ENCODE results near the gene BICDL1. TPM values are rescaled to one million over a fixed set of nuclear protein-coding genes. Genes with fewer than 3 reads are reported as not detected.

The BICDL1 gene
- total and polyA plus RNA-seq, 2 experiments from 2014 or later: 3.5 to 3.7 TPM

GRCh38 chr12:120079411-120080400 is 90.7 kb downstream of the BICDL1 start:
- H3K9me3 ChIP-seq (ENCODE audit: low read depth): no peaks in the 10 kb centered on the region
- no peaks in the 10 kb centered on the region for H3K4me1 ChIP-seq (ENCODE audit: low read depth)
- no peak for DNase-seq (ENCODE audit: low read depth in 1 of 2, low spot score in 1 of 2)
- TF ChIP-seq, protein P1, sequence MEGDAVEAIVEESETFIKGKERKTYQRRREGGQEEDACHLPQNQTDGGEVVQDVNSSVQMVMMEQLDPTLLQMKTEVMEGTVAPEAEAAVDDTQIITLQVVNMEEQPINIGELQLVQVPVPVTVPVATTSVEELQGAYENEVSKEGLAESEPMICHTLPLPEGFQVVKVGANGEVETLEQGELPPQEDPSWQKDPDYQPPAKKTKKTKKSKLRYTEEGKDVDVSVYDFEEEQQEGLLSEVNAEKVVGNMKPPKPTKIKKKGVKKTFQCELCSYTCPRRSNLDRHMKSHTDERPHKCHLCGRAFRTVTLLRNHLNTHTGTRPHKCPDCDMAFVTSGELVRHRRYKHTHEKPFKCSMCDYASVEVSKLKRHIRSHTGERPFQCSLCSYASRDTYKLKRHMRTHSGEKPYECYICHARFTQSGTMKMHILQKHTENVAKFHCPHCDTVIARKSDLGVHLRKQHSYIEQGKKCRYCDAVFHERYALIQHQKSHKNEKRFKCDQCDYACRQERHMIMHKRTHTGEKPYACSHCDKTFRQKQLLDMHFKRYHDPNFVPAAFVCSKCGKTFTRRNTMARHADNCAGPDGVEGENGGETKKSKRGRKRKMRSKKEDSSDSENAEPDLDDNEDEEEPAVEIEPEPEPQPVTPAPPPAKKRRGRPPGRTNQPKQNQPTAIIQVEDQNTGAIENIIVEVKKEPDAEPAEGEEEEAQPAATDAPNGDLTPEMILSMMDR (IDR thresholded peaks at IDR 0.05; ENCODE audit: low read depth, low read length): no peak
- H3K27me3 ChIP-seq: no peaks in the 10 kb centered on the region
- H3K36me3 ChIP-seq: no peaks in the 10 kb centered on the region
- no peak overlapping the region for H3K27ac ChIP-seq
- no peak overlapping the region for H3K4me3 ChIP-seq

GRCh38 chr12:120081641-120082040 is 92.6 kb downstream of the BICDL1 start:
- Histone ChIP-seq H3K27me3 (no peaks in the 10 kb centered on the region), H3K9me3 (ENCODE audit: low read depth) (no peaks in the 10 kb centered on the region), H3K36me3 (no peaks in the 10 kb centered on the region), H3K4me3 (no peak overlapping the region), H3K27ac (no peak overlapping the region), H3K4me1 (ENCODE audit: low read depth) (no peaks in the 10 kb centered on the region)
- no peak for DNase-seq (ENCODE audit: low read depth in 1 of 2, low spot score in 1 of 2)
- TF ChIP-seq, protein P1 (IDR thresholded peaks at IDR 0.05; ENCODE audit: low read depth, low read length): no peak

- H3K27me3 ChIP-seq: no peaks in the 10 kb centered on the region
- no peaks in the 10 kb centered on the region for H3K4me1 ChIP-seq (ENCODE audit: low read depth)
- H3K9me3 ChIP-seq (ENCODE audit: low read depth): no peaks in the 10 kb centered on the region
- H3K4me3 ChIP-seq: no peak overlapping the region
- H3K27ac ChIP-seq: no peak overlapping the region
- H3K36me3 ChIP-seq: no peaks in the 10 kb centered on the region
- TF ChIP-seq, protein P1 (IDR thresholded peaks at IDR 0.05; ENCODE audit: low read depth, low read length): no peak
- no peak for DNase-seq (ENCODE audit: low read depth in 1 of 2, low spot score in 1 of 2)
These were observed 97.0 kb downstream of the BICDL1 start for GRCh38 chr12:120085920-120086645.

DNA sequence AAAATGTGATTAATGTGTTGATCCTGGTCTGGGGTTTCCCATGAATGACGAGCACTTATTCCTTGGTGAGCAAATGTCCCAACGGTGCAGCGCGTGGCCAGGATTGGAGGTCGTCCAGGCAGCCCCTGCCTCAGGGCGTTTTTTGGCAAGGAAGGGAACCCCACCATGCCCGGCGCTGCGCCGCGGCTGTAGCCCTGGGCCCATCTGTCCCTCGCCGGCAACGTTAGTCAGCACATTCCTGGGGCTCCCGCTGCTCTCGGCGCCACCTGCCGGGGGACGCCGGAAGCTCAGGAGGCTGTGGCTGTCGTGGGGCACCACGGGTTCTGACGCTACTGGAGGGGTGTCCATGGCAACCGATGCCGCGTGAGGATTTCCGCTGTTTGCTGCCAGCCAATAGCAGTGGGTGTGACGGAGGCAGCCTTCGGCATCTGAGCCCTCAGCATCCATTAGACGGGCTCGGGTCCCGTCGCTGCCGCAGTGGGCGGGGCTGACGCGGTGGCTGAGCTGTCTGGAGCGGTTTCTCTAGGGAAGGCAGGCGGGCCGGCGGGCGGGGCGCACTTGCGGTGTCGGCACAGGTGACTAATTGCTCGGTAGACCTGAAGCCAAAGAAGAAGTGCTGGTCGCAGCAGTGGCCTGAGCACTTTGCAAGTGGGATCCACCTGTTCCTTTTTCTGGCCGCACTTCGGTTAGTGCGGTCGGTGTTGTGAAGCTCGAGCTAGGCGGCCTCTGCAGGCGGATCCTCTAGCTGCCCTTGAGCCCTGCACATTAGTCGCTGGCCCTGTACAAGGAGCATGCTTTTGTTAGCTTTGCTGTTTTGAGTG is 98.0 kb downstream of the BICDL1 start:
- Histone ChIP-seq H3K36me3 (no peaks in the 10 kb centered on the region), H3K27me3 (no peaks in the 10 kb centered on the region), H3K4me1 (ENCODE audit: low read depth) (no peaks in the 10 kb centered on the region), H3K4me3 (peak overlapping the region; percentile 34), H3K27ac (peak overlapping the region; percentile 80), H3K9me3 (ENCODE audit: low read depth) (no peaks in the 10 kb centered on the region)
- TF ChIP-seq, protein P1 (IDR thresholded peaks at IDR 0.05; ENCODE audit: low read depth, low read length): peak; percentile 98
- DNase-seq (ENCODE audit: low read depth in 1 of 2, low spot score in 1 of 2): peak; percentile 99

GRCh38 chr12:120089105-120089504 is 100.1 kb downstream of the BICDL1 start:
- H3K4me1 ChIP-seq (ENCODE audit: low read depth): peaks cover 9% of the 10 kb centered on the region
- TF ChIP-seq, protein P1 (IDR thresholded peaks at IDR 0.05; ENCODE audit: low read depth, low read length): no peak
- no peak overlapping the region for H3K27ac ChIP-seq
- H3K27me3 ChIP-seq: no peaks in the 10 kb centered on the region
- no peak overlapping the region for H3K4me3 ChIP-seq
- peak in 1 of 2 donors; percentile 13 for DNase-seq (ENCODE audit: low read depth in 1 of 2, low spot score in 1 of 2)
- H3K36me3 ChIP-seq: no peaks in the 10 kb centered on the region
- H3K9me3 ChIP-seq (ENCODE audit: low read depth): no peaks in the 10 kb centered on the region
